Activated CD8-positive, alpha-beta memory T cell treated with anti-CD3 and anti-CD28 coated beads for 1 hour (primary cell): ENCODE measurements around the gene AFMID.

ENCODE experiments used
- DNase-seq, 2 donors: peaks; one replicate each; pipeline ENCODE4 v3.0.0-alpha.2; 2020; ENCODE audit warnings: low read depth in 1 of 2; ENCODE audit errors: extremely low read depth in 1 of 2

The AFMID gene

GRCh38 chr17:78236362-78237127, 49.4 kb downstream of the AFMID start:
- DNase-seq: no peak

- DNase-seq: no peak
These were observed 50.3 kb downstream of the AFMID start for GRCh38 chr17:78237401-78238012.

- DNase-seq: no peak
These were observed 51.8 kb downstream of the AFMID start for GRCh38 chr17:78238823-78239488.

DNA sequence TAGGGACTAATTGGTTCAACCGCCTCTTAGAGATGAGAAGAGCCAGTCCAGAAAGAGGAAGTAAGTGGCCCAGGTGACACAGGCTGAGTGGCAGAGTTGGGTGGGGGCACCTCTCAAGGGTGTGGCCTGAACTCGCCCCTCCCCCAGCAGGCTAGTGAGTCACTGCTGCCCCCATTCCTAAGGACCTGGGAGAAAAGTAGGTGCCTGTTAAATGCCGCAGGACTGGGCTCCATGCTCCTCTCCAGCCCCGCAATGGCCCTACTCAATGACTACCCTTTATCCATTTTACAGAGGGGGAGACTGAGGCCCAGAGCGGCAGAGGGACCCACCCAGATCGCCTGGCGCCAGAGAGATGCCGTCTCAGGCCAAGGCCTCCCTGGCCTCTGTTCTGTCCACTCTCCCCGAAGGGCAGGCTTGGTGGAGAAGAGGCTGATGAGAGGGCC, 52.3 kb downstream of the AFMID start:
- no peak for DNase-seq

DNA sequence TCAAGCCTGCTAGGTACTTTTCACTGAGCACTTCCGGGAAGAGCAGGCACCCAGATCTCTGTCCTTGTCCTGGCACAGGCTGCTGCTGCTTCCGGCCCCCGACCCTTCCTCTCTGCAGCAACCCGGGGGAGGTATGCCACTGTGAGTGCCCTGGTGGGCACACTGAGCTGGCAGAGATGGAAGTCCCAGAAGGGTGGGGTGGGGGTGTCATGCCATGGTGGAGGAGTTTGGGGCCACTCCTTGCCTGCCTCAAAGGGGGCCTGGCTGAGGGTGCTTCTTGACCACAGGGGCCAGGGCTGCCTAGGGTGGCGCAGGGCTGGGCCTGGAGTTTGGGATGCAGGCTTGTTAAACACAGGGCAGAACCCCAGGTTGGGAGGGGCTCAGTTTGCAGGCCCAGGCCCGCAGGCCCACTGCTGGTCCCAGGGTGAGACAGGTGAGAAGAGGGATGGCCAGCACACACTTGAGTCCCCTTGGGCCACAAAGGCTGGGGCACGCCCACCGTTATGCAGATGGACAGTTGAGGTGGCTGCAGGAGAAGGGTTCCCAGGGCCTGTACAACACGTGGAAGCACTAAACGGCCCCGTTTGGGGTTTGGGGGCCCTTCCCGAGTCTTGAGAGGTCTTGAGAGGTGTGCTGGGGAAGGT, 53.0 kb downstream of the AFMID start:
- DNase-seq: no peak

GRCh38 chr17:78240839-78241238, 53.7 kb downstream of the AFMID start:
- DNase-seq: no peak

DNA sequence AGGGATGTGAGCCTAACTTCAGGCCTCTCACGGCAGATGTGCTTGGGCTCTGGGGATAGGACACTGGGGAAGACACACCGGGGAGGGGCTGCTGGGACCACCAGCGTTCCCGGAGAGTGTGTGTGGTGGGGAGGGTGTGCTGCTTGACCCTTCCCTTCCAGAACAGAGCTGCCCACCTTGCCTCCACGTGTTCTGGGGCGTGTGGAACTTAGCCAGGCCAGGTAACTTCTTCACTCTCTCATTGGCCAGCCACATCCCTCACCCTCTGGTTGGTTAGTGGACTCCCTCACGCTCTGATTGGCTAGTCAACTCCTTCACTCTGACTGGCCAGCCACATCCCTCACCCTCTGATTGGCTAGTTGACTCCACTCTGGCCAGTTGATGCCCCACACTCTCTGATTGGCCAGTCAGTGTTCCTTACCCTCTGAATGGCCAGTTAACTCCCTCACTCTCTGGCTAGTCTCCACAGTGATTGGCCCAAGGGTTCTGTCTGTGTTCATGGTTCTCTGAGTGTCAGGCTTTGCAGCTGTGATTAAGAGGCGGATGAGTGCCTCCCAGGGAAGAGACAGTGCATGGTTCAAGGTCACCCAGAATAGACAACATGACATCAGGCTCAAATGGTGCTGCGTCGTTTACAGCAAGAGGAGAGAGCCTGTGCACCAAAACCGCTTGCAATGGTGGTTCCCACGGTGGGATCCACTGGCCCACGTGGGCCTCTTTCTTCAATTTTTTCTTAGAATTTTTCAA, 54.3 kb downstream of the AFMID start:
- no peak for DNase-seq

DNA sequence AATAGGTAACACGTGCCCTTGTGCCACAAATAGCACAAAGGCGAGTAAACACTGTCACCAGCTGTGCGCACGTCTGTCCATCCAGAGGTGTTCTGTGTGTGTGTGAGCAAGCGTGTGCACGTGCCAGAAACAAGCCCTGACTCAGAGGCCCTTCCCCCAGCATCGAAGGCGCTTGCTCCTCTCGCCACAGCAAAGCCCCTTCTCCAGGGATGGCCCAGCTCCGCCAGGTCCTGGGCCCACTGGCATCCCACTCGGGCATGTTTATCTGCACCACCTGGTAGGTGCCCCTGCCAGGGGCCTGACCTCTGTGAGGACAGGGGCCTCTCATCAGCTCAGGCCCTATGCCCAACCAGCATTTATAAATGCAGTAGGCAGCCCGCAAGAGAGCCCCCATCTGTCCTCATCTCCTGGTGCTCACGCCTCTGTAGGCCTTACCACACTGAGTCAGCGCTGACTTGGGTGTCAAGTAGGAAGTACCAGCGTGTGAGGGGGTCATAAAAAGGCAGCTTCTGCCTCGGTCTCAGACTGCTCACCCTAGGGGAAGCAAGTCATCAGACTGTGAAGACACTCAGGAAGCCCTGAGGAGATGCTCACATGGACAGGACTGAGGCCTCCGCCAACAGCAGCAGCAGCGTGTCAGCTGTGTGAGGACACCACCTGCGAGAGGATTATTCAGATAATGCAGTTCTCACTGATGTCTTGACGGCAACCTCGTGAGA, 55.0 kb downstream of the AFMID start:
- no peak for DNase-seq

DNA sequence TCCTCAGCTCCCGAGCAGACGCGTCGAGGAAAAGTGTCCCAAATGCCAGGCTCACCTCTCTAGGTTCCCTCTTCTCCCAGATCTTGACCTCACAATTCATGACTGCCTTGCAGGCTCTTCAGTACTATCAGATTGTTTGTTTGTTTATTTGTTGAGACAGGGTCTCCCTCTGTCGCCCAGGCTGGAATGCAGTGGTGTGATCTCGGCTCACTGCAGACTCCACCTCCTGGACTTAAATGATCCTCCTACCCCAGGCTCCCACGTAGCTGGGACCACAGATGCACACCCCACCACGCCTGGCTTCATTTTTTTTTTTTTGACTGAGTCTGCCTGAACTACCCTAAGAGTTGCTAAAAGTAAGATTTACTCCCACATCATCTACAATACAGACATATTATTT, 60.1 kb downstream of the AFMID start:
- no peak for DNase-seq

DNA sequence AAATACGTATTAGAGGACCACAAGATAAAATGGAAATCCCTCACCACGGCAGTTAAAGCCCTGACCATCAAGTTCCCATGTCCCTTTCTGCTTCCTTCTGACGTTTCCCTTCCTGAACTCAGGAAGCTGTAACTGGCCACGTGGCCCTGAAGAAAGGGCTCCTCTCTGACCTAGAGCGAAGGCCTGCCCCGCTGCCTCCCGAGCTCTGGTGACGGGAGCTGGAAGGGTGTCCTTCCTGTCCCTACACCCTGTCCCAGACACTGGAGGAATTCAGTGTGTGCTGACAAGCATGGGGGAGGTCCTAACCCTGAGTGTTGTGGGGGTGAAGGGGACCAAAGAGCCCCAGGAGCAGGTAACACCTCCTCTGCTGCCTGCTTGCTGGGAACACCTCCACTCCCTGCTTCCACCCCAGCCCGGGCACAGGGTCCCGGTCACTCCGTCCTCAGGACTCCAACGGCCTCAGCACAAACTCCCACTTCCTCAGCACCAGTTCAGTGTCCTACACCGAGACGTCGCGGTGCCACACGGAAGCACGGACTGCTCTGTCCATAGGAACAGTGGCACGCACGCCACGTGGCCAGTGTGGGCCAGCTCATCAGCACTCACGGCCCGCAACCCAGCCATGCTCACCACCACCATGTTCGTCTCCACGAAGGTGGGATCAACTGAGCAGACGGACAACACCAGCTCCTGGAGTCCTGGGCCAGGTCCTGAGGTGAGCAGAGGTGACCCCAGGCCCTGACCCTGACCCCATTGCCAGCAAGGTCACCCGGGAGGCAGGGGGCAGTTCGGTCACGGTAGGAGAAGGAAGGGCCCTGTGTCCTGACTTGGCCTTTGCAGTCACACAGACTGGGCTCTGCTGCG, 61.1 kb downstream of the AFMID start:
- no peak for DNase-seq

GRCh38 chr17:78249074-78249817, 62.1 kb downstream of the AFMID start:
- DNase-seq: no peak

GRCh38 chr17:78249818-78250806, 63.0 kb downstream of the AFMID start:
- no peak for DNase-seq

GRCh38 chr17:78250891-78251772, 64.0 kb downstream of the AFMID start:
- peak; percentile 45 to 72 for DNase-seq

DNA sequence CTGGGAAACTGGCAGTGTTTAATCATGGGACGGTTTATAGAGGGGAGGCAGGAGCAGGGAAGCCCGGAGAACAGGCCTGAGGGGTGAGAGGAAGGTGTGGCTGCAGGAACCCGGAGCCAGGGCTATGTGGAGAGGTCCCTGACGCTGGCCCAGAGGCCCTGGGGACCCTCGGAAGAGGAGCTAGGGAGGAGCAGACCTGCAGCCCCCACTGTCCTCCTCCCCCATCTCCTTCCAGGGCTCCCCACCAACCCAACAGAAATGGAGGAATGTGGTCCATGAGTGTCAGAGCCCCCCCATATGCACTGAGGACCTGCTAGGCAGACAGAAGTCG, 64.6 kb downstream of the AFMID start:
- DNase-seq: no peak

- peak; percentile 49 to 70 for DNase-seq
These were observed 65.0 kb downstream of the AFMID start for GRCh38 chr17:78252111-78252634.
